GM12864 (cell line): ENCODE results near the gene ADAMTS9.
"Not testable (repeated sequence)": the region's sequence is repeated elsewhere in the genome, so short reads cannot be mapped to it uniquely, and the experiment has no call there.

ENCODE experiments used
- DNase-seq: peaks from one replicate; pipeline ENCODE4 v3.0.0-alpha.2; 2011; ENCODE audit warnings: low read depth
- H3K4me3 ChIP-seq: 2 replicates; pipeline ENCODE4 v1.5.1; 2011; ENCODE audit warnings: mild to moderate bottlenecking, low read depth, low read length, control low read depth
- CTCF ChIP-seq: IDR thresholded peaks from 2 replicates; pipeline ENCODE4 v1.5.1; 2011; ENCODE audit warnings: low read depth, mild to moderate bottlenecking, moderate library complexity, low read length, control low read depth, inconsistent platforms; ENCODE audit errors: missing control alignments

Gene ADAMTS9

GRCh38 chr3:64549869-64550268, 137.9 kb downstream of the ADAMTS9 start:
- TF ChIP-seq CTCF = no peak
- H3K4me3 ChIP-seq = no peak overlapping the region
- DNase-seq = no peak

- no peak overlapping the region for H3K4me3 ChIP-seq
- no peak for DNase-seq
- no peak for TF ChIP-seq CTCF
These were observed 139.5 kb downstream of the ADAMTS9 start for GRCh38 chr3:64548200-64548889.

GRCh38 chr3:64546856-64547255, 140.9 kb downstream of the ADAMTS9 start:
- TF ChIP-seq CTCF = no peak
- no peak for DNase-seq
- no peak overlapping the region for H3K4me3 ChIP-seq

GRCh38 chr3:64545239-64545638, 142.6 kb downstream of the ADAMTS9 start:
- not testable (repeated sequence) for DNase-seq, H3K4me3 ChIP-seq

- no peak overlapping the region for H3K4me3 ChIP-seq
- DNase-seq = no peak
- TF ChIP-seq CTCF = no peak
These were observed 146.0 kb downstream of the ADAMTS9 start for GRCh38 chr3:64541803-64542202.

GRCh38 chr3:64539451-64540196, 148.2 kb downstream of the ADAMTS9 start:
- H3K4me3 ChIP-seq = no peak overlapping the region
- no peak for DNase-seq
- TF ChIP-seq CTCF = no peak

- TF ChIP-seq CTCF = no peak
- no peak for DNase-seq
- H3K4me3 ChIP-seq = no peak overlapping the region
These were observed 151.6 kb downstream of the ADAMTS9 start for GRCh38 chr3:64536166-64536565.
